Activated CD8-positive, alpha-beta memory T cell treated with anti-CD3 and anti-CD28 coated beads, Interleukin-2, amount 50 U/mL, for 1 hour (primary cell): ENCODE measurements around the gene DNAJC3.

Source experiments
- DNase-seq: peaks from one replicate; pipeline ENCODE4 v3.0.0-alpha.2; 2020; ENCODE audit errors: extremely low read depth

Gene DNAJC3

DNA sequence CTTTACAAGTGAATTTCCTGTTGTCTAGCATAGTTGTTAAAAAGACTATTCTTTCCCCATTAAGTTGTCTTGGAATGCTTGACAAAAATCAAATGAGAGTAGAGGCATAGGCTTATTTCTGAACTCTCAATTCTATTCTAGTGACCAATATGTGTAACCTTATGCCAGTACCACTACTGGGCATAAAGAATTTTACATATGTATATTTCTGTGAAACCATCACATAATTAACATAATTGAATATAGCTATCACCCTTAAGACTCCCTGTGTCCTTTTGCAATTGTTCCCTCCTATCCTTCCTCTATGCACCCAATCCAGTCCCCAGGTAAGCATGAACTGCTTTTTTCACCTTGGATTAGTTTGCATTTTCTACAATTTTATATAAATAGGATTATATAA lies 165.0 kb downstream of the DNAJC3 start:
- DNase-seq: no peak

DNA sequence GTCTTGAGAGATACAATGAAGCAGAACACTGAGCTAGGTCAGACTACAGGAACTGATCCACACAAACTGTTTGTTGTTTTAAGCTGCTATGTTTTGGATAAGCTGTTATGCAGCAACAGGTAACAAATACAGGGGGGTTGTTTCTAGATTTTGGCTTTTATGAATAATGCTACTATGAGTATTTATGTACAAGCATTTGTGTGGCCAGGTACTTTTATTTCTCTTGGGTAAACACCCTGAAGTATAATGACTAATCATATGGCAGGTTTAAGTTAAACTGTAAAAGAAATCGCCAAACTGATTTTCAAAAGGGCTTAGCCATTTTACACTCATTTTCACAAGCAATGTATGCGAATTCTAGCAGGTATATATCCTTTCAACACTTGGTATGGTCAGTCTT lies 166.0 kb downstream of the DNAJC3 start:
- no peak for DNase-seq
